DND-41 (cell line): ENCODE data around the gene FYB1.

Source experiments
- ATAC-seq: fragments of 200-7000 bp; cut with Tn5 transposase; 3 replicates; pipeline ENCODE4 v1.9.1; 2021; ENCODE audit warnings: low read depth; ENCODE audit not compliant: insufficient read depth
- DNase-seq: peaks from one replicate; pipeline ENCODE4 v3.0.0-alpha.2; 2020
- H2AFZ ChIP-seq: 2 replicates; pipeline ENCODE4 v1.6.0; 2012; ENCODE audit warnings: low read depth, low read length
- H3K27ac ChIP-seq: 2 replicates; pipeline ENCODE4 v1.5.1; 2012; ENCODE audit warnings: low read length, inconsistent platforms
- H3K27me3 ChIP-seq: fragments of 200-600 bp; sonication (generic); 2 replicates; pipeline ENCODE4 v1.6.0; 2012; ENCODE audit warnings: low read length, mild to moderate bottlenecking, inconsistent platforms; ENCODE audit not compliant: insufficient read depth, poor library complexity
- H3K36me3 ChIP-seq: 2 replicates; pipeline ENCODE4 v1.5.1; 2012; ENCODE audit warnings: low read length, inconsistent platforms; ENCODE audit not compliant: insufficient read depth
- H3K4me1 ChIP-seq: 2 replicates; pipeline ENCODE4 v1.5.1; 2012; ENCODE audit warnings: mild to moderate bottlenecking, low read length; ENCODE audit not compliant: insufficient read depth
- H3K4me2 ChIP-seq: 2 replicates; pipeline ENCODE4 v1.6.0; 2012; ENCODE audit warnings: mild to moderate bottlenecking, moderate library complexity, low read length, inconsistent platforms; ENCODE audit not compliant: insufficient read depth
- H3K4me3 ChIP-seq, 2 experiments: fragments of 200-600 bp in 1 of 2; shearing (Covaris generic) in 1 of 2; 2 replicates each; pipeline ENCODE4 v1.5.1; 2012 to 2016; ENCODE audit warnings: inconsistent platforms in 2 of 2, low read length in 2 of 2, mild to moderate bottlenecking in 2 of 2, low read depth in 1 of 2, moderate library complexity in 1 of 2
- H3K79me2 ChIP-seq: 2 replicates; pipeline ENCODE4 v1.6.0; 2012; ENCODE audit warnings: low read length, inconsistent platforms; ENCODE audit not compliant: insufficient read depth
- H3K9ac ChIP-seq: 2 replicates; pipeline ENCODE4 v1.6.0; 2012; ENCODE audit warnings: low read depth, mild to moderate bottlenecking, inconsistent platforms, low read length, moderate library complexity
- H3K9me3 ChIP-seq: 2 replicates; pipeline ENCODE4 v1.5.1; 2012; ENCODE audit warnings: low read length, moderate library complexity, mild to moderate bottlenecking, inconsistent platforms; ENCODE audit not compliant: insufficient read depth, severe bottlenecking
- H4K20me1 ChIP-seq: 2 replicates; pipeline ENCODE4 v1.6.0; 2012; ENCODE audit warnings: low read length; ENCODE audit not compliant: insufficient read depth
- EZH2 ChIP-seq: IDR thresholded peaks from 3 replicates; pipeline ENCODE4 v1.6.1; 2012; ENCODE audit warnings: borderline replicate concordance, low read depth, mild to moderate bottlenecking, moderate library complexity, low read length, inconsistent platforms; ENCODE audit not compliant: severe bottlenecking
- TF ChIP-seq, protein P1 (sequence below): IDR thresholded peaks from 2 replicates; pipeline ENCODE4 v1.5.1; 2012; ENCODE audit warnings: borderline replicate concordance, low read length, moderate library complexity, mild to moderate bottlenecking; ENCODE audit not compliant: poor library complexity, severe bottlenecking; ENCODE audit errors: extremely low read depth

The FYB1 gene

DNA sequence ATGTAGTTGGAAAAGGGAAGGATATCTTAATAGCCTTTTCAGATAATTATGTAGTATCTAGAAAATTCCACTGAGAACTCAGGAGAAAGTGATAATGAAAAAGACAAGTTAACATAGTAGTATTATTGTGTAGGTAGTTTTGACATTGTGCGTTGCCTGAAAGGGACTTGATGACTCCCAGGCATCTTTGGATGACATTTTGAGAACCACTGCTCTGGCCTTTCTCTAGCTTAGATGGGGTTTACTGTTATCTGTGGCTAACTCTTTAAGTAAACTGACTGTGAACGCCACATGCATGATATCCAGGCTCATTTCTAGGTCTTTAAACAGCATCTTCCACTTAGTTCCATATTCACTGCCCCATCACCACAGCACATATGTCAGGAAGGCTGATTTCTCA is 14.4 kb upstream of the FYB1 start:
- Histone ChIP-seq H2AFZ (no peak overlapping the region), H4K20me1 (no peaks in the 10 kb centered on the region), H3K4me3 (no peak overlapping the region), H3K36me3 (no peaks in the 10 kb centered on the region), H3K9ac (no peak overlapping the region), H3K4me1 (no peaks in the 10 kb centered on the region), H3K27me3 (no peaks in the 10 kb centered on the region), H3K4me2 (no peak overlapping the region), H3K9me3 (no peaks in the 10 kb centered on the region), H3K27ac (no peak overlapping the region), H3K79me2 (no peaks in the 10 kb centered on the region)
- DNase-seq (no peak), ATAC-seq (no peak)
- TF ChIP-seq EZH2: no peak
- TF ChIP-seq, protein P1, sequence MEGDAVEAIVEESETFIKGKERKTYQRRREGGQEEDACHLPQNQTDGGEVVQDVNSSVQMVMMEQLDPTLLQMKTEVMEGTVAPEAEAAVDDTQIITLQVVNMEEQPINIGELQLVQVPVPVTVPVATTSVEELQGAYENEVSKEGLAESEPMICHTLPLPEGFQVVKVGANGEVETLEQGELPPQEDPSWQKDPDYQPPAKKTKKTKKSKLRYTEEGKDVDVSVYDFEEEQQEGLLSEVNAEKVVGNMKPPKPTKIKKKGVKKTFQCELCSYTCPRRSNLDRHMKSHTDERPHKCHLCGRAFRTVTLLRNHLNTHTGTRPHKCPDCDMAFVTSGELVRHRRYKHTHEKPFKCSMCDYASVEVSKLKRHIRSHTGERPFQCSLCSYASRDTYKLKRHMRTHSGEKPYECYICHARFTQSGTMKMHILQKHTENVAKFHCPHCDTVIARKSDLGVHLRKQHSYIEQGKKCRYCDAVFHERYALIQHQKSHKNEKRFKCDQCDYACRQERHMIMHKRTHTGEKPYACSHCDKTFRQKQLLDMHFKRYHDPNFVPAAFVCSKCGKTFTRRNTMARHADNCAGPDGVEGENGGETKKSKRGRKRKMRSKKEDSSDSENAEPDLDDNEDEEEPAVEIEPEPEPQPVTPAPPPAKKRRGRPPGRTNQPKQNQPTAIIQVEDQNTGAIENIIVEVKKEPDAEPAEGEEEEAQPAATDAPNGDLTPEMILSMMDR: no peak

DNA sequence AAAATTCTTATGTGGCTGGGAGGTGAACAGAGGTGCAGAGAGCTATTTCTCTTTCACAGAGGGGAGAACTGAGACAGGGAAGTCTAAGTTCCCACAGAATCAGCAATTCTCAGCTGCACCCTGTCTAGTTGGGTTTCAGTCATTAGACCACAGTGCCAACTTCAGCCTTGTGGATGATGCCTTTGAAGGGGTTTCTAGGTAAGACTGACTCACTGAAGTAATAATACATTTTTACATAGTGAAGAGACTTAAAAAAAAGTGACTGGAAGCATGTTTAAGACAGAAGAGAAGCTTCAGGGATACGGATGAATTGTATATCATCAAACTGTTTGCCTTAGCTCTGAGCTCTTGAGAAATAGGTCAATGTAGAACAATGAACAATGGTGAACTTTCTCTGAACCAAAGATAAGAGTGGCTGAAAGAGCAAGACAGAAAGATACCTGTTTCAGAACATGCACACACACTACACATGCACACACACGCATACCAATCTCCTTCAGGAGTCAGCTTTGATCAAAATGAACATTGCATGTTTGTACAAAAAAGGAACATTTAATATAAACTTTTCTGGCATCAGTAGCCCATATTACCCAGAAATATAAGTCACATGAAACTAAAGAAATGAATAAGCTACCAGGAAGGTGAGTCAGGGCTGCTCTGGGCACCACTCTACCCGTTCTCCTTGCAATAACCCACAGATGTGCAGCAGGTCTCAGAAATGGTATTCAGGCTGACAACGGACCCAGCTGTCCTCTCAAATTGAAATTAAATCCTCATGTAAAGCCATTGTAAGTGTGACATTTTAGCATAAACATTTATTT is 12.6 kb upstream of the FYB1 start:
- Histone ChIP-seq H4K20me1 (no peaks in the 10 kb centered on the region), H3K4me3 (no peak overlapping the region), H3K4me1 (no peaks in the 10 kb centered on the region), H3K9me3 (no peaks in the 10 kb centered on the region), H3K36me3 (no peaks in the 10 kb centered on the region), H3K27ac (no peak overlapping the region), H3K9ac (no peak overlapping the region), H3K27me3 (no peaks in the 10 kb centered on the region), H2AFZ (no peak overlapping the region; the same call in 1 of the 2 replicates), H3K79me2 (no peaks in the 10 kb centered on the region), H3K4me2 (no peak overlapping the region)
- peak; percentile 60 for ATAC-seq
- no peak for DNase-seq
- TF ChIP-seq EZH2: no peak
- TF ChIP-seq, protein P1: no peak

DNA sequence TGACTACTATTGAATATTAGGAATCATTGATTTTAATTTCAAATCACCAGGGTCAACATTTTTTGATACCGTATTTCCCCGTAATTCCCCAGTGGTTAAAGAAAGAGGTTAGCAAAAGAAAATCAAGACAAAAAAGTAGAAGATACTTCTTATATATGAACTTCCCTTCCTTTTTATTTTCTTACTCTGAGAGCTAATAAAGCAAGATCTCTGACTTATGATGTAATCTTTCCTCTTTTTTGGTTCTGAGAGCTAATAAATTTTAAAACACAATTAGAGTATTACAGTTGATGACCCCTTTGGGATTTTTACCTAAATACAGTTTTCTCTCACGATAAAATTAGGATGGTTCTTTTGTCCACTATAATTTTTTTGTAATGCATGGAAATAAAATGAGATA is 9.2 kb upstream of the FYB1 start:
- Histone ChIP-seq H3K9me3 (no peaks in the 10 kb centered on the region), H3K4me1 (peaks cover 8% of the 10 kb centered on the region), H3K36me3 (no peaks in the 10 kb centered on the region), H3K27ac (no peak overlapping the region), H4K20me1 (no peaks in the 10 kb centered on the region), H3K27me3 (no peaks in the 10 kb centered on the region), H3K79me2 (no peaks in the 10 kb centered on the region), H3K9ac (no peak overlapping the region), H3K4me2 (no peak overlapping the region), H3K4me3 (no peak overlapping the region), H2AFZ (no peak overlapping the region)
- no peak for ATAC-seq
- no peak for DNase-seq
- TF ChIP-seq EZH2: no peak
- TF ChIP-seq, protein P1: no peak
